KOPT-K1 (cell line): ENCODE measurements around the gene A1BG.

ENCODE experiments used
- H3K27ac ChIP-seq: fragments of 200-600 bp; sonication (generic); 2 replicates; pipeline ENCODE4 v1.5.1; 2016; ENCODE audit warnings: antibody characterized with exemption, mild to moderate bottlenecking, low read depth, low read length; ENCODE audit not compliant: poor library complexity, severe bottlenecking
- H3K36me3 ChIP-seq: fragments of 200-600 bp; sonication (generic); 2 replicates; pipeline ENCODE4 v1.5.1; 2017; ENCODE audit warnings: antibody characterized with exemption, mild to moderate bottlenecking, low read length, moderate library complexity; ENCODE audit not compliant: insufficient read depth
- H3K9me3 ChIP-seq: fragments of 200-600 bp; sonication (generic); 2 replicates; pipeline ENCODE4 v1.5.1; 2017; ENCODE audit warnings: antibody characterized with exemption, low read length, mild to moderate bottlenecking; ENCODE audit not compliant: insufficient read depth, poor library complexity, severe bottlenecking

The A1BG gene

GRCh38 chr19:58374200-58374599 is 20.9 kb upstream of the A1BG start:
- H3K36me3 ChIP-seq: no peaks in the 10 kb centered on the region
- no peaks in the 10 kb centered on the region for H3K9me3 ChIP-seq
- no peak overlapping the region for H3K27ac ChIP-seq

GRCh38 chr19:58372311-58373133 is 19.2 kb upstream of the A1BG start:
- no peak overlapping the region for H3K27ac ChIP-seq
- no peaks in the 10 kb centered on the region for H3K9me3 ChIP-seq

GRCh38 chr19:58368561-58369360 is 15.5 kb upstream of the A1BG start:
- H3K9me3 ChIP-seq: no peaks in the 10 kb centered on the region
- no peak overlapping the region for H3K27ac ChIP-seq
- H3K36me3 ChIP-seq: no peaks in the 10 kb centered on the region

More at GRCh38 chr19:58372311-58373133, 19.2 kb upstream of the A1BG start:
- no peaks in the 10 kb centered on the region for H3K36me3 ChIP-seq

GRCh38 chr19:58367698-58368454 is 14.6 kb upstream of the A1BG start:
- no peaks in the 10 kb centered on the region for H3K36me3 ChIP-seq
- no peak overlapping the region for H3K27ac ChIP-seq
- no peaks in the 10 kb centered on the region for H3K9me3 ChIP-seq

- no peaks in the 10 kb centered on the region for H3K9me3 ChIP-seq
- H3K27ac ChIP-seq: no peak overlapping the region
- no peaks in the 10 kb centered on the region for H3K36me3 ChIP-seq
Observed at GRCh38 chr19:58366585-58367430, 13.5 kb upstream of the A1BG start.

- H3K9me3 ChIP-seq: no peaks in the 10 kb centered on the region
- no peaks in the 10 kb centered on the region for H3K36me3 ChIP-seq
- H3K27ac ChIP-seq: no peak overlapping the region
Observed at GRCh38 chr19:58364146-58364545, 10.9 kb upstream of the A1BG start.

GRCh38 chr19:58362272-58362994 is 9.1 kb upstream of the A1BG start, which contains the start of gene ZNF497:
ZNF497 (minus strand) TSS chr19:58362751; CDS start chr19:58357635, 5,116 bp downstream.
- peak within 1 kb of the TSS; percentile 75 for H3K27ac ChIP-seq
- no peaks in the 10 kb centered on the region for H3K36me3 ChIP-seq
- no peaks in the 10 kb centered on the region for H3K9me3 ChIP-seq

GRCh38 chr19:58361900-58362271 is 8.6 kb upstream of the A1BG start:
- H3K36me3 ChIP-seq: no peaks in the 10 kb centered on the region
- H3K9me3 ChIP-seq: no peaks in the 10 kb centered on the region
- H3K27ac ChIP-seq: peak overlapping the region; percentile 75

GRCh38 chr19:58357481-58358145 is 4.3 kb upstream of the A1BG start:
- H3K9me3 ChIP-seq: no peaks in the 10 kb centered on the region
- H3K36me3 ChIP-seq: peaks cover 8% of the 10 kb centered on the region; the same call in 1 of the 2 replicates
- no peak overlapping the region for H3K27ac ChIP-seq

- peaks cover 15% of the 10 kb centered on the region; the same call in 1 of the 2 replicates for H3K36me3 ChIP-seq
- H3K9me3 ChIP-seq: no peaks in the 10 kb centered on the region
- no peak overlapping the region for H3K27ac ChIP-seq
Observed at GRCh38 chr19:58356766-58357480, 3.6 kb upstream of the A1BG start.

GRCh38 chr19:58355908-58356765 is 2.8 kb upstream of the A1BG start:
- Histone ChIP-seq H3K9me3 (no peaks in the 10 kb centered on the region), H3K27ac (no peak overlapping the region), H3K36me3 (peaks cover 17% of the 10 kb centered on the region; the same call in 1 of the 2 replicates)

- no peaks in the 10 kb centered on the region for H3K9me3 ChIP-seq
- peaks cover 17% of the 10 kb centered on the region; the same call in 1 of the 2 replicates for H3K36me3 ChIP-seq
- H3K27ac ChIP-seq: no peak overlapping the region
Observed at GRCh38 chr19:58355215-58355796, 2.0 kb upstream of the A1BG start.
